GM19468 (cell line): ENCODE data around the gene ZNF8.
"Not testable (repeated sequence)": the region's sequence is repeated elsewhere in the genome, so short reads cannot be mapped to it uniquely, and the experiment has no call there.

Experiments used
- ATAC-seq: cut with Tn5 transposase; IDR thresholded peaks from one replicate; pipeline ENCODE4 v1.9.1; 2021; ENCODE audit warnings: mild to moderate bottlenecking, moderate library complexity, moderate number of reproducible peaks; ENCODE audit not compliant: unreplicated experiment; ENCODE audit errors: extremely low read depth

Gene ZNF8

GRCh38 chr19:58294743-58295374 lies 16.1 kb downstream of the ZNF8 start:
- ATAC-seq = no peak

GRCh38 chr19:58296104-58296503 lies 17.3 kb downstream of the ZNF8 start:
- ATAC-seq = no peak

DNA sequence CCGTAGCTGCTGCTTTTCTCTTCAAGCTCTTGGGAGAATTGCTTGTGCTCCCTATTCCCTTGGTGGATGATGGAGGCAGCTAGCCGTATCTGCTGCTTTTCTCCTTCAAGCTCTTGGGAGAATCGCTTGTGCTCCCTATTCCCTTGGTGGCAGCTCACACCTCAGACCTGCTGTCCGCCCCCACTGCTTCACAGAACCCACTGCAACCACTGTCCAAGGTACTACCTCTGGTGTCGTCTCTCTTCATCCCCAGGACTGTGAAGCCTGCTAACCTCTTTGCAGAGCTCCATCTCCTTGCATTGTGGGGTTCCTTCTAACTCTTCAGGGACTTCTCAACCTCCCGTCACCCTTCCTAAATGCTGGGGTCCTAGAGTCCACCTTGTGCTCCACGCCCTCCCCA lies 21.9 kb downstream of the ZNF8 start:
- no peak for ATAC-seq

- no peak for ATAC-seq
Observed at GRCh38 chr19:58304255-58304654, 25.5 kb downstream of the ZNF8 start.

DNA sequence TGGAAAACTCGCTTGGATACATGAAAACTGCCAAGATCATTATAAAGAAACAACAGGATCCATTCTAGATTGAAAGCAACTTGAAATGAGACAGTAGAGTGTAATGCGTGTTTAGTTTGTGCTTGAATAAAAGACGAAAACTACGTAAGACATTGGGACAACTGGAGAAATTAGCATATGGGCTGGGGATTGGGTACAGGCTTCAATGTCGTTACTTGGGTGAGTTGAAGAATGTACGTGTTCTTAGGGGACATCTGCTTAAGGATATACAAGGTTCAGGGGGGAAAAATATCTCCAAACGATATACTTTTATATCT lies 26.0 kb downstream of the ZNF8 start:
- ATAC-seq = no peak

- ATAC-seq = peak; percentile 91
Observed at GRCh38 chr19:58305065-58305931, 26.5 kb downstream of the ZNF8 start, which contains the start of gene ERVK3-1. ERVK3-1 (plus strand) TSS chr19:58305377; CDS start chr19:58312169, 6,792 bp downstream.

DNA sequence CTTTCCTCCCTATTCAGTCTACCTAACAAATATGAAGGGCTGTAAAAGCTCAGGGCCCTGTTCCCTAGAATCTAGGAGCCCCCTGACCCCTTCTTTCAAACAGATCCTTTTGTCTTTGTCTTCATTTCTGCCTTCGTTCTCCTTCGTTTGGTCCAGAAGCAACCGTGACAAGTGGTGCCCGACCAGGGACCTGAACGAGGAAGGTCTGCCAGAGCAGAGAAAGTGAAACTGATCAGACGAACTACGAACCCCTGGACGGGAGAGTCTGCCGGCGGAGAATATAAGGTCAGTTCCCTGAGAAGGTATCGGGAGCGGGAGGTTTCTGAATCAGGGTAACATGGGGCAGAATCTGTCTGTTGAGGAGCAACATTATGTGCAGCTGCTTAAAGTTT lies 27.2 kb downstream of the ZNF8 start:
- no peak for ATAC-seq

DNA sequence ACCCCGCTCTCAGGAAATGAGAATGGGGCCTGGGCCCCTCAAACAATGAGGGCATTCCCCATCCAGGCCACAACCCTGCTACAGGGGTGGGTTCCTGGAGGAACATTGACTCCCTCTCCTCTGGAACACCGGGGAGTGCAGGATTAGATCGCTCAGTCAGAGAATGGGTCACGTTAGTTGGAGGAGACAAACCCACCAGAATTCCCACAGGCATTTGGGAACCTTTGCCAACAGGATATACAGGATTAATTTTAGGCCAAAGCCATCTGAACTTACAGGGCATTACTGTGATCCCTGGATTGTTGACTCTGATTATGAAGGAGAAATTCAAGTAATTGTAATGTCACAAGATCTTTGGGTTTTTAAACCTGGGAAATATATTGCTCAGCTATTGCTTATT lies 29.0 kb downstream of the ZNF8 start:
- ATAC-seq = no peak

GRCh38 chr19:58310685-58311084 lies 31.9 kb downstream of the ZNF8 start:
- not testable (repeated sequence) for ATAC-seq

DNA sequence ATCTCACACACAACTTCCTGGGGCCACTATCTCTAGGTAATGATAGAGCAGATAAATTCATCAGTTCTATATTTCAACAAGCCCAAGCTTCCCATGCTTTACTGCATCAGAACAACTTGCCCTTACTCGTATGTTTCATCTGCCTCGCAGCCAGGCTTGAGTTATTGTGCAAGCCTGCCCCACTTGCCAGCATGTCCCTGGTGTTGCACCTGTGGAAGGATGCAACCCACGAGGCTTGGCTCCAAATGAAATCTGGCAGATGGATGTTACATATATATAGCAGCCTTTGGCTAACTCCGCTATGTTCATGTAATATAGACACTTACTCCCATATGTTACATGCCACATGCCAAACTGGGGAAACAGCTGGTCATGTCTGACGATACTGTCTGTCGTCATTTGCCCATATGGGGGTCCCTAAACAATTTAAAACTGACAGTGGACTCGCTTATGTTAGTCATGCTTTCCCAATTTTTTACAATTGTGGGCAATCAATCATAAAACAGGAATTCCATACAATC lies 32.6 kb downstream of the ZNF8 start:
- ATAC-seq = no peak

DNA sequence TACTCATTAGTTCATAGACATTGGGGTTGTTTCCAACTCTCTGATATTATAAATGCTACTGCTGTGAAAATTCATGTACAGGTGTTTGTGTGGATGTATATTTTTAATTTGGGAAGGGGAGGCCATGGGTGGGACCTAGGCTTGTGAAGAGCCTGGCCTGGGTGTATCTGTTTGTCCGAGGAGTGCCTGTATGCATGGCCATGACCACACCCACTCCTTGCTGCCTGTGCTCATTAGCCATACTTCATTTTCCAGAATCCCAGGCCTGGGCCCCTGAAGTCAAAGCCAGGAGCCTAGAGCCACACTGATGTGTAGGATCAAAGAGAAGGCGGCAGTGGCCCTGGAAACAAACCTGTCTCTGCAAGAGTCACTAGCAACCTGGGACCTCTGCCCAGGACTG lies 36.8 kb downstream of the ZNF8 start:
- no peak for ATAC-seq

GRCh38 chr19:58317476-58318072 lies 38.8 kb downstream of the ZNF8 start:
- ATAC-seq = no peak

DNA sequence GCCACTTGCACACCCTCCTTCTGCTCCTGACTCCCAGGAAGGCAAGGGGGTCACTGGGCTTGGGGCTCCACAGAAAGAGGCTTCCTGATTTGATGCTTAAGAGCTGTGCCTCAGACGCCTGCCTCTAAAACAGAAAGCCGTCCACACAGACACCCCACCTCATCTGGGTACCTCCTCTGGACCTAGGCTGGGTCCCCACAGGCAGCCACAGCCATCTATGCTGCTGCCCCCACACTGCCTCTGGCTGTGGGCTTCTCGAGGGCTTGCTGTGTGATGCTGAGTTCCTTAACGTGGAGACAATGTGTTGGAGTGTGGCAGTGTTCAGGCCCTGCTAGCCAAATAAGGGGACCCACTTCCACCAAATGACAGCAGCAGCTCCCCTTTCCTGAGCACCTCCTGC lies 39.5 kb downstream of the ZNF8 start:
- no peak for ATAC-seq

GRCh38 chr19:58319241-58319640 lies 40.5 kb downstream of the ZNF8 start:
- no peak for ATAC-seq

DNA sequence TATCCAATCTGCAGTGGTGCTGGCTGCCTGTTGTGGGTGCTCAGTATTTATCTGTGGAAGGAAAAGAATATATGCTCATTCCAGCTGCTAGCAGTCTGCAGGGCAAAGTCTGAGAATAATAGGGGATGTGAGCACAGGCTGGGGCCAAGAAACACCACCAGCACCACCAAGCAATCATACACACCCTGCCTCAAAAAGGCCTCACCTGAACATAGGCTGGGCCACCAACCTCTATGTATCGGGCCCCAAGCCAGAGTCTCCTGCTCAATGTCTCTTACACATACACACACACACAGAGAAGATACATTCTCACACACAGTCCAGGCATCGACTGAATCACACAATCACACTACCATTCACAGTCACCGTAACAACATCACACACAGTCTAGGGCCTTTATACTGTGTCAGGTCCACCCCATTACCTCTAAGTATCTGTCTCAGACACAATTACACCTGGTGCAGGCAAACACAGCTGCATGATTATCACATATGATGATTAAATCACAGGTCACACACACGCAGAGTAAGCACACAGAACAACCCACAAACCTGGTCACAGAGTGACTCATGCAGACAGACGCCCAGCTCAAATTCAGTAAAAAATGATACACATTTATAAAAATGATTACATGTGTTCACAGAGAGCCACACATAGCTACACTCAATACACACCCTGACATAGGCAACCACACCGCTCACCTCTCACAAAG lies 46.7 kb downstream of the ZNF8 start:
- no peak for ATAC-seq

DNA sequence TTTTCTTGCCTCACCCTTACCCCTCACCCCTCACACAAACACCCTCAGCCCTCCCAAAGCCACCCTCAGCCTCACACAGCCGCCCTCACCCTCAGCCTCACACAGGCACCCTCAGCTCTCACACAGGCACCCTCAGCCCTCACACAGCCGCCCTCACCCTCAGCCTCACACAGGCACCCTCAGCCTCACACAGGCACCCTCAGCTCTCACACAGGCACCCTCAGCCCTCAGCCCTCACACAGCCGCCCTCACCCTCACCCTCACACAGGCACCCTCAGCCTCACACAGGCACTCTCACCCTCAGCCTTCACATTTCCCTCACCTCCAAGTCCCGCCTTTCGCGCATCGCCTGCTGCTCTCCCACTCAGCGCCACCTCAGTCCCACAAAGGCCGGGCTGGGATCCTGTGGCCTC lies 47.8 kb downstream of the ZNF8 start:
- no peak for ATAC-seq

DNA sequence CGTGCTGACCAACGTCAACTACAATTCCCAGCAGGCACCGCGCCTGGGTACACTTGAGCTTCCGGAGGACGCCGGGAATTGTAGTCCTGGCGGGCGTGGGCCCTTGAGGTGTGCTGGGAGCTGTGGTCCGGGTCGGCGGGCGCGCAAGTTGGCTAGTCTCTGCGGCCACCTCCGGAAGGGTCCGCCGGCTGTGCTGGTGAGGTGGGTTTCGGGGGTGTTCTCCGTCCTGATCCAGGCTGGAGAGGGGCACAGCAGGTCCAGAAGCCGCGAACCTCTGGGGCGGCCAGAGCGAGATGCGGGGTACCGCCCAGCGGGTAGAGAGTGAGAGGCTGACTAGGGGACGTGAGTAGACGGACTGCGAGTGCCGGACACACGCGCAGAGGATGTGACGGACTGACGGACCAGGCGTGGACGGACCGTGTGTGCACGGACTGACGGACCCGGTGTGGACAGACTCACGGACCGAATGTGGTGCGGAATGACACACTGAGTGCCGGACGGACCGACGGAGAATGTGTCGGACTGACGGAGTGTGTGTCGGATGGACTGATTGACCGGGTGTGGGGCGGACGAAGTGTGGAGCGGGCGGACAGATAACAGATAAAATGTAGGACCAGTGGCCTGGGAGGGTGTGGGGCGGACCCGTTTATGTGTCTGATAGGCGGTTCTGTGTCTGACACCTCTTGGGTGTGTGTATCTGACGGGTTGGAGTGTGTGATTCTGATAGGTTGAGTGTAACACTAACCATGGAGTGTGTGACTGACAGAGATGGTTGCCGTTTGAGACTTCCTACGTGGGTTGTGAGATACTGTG lies 48.4 kb downstream of the ZNF8 start, which contains the start of gene ZSCAN22:
Gene ZSCAN22 (plus strand): TSS at position 81 of the 813 bp plus-strand sequence. CDS start 7,809 bp downstream, outside the sequence.
- peak; percentile 64 for ATAC-seq

DNA sequence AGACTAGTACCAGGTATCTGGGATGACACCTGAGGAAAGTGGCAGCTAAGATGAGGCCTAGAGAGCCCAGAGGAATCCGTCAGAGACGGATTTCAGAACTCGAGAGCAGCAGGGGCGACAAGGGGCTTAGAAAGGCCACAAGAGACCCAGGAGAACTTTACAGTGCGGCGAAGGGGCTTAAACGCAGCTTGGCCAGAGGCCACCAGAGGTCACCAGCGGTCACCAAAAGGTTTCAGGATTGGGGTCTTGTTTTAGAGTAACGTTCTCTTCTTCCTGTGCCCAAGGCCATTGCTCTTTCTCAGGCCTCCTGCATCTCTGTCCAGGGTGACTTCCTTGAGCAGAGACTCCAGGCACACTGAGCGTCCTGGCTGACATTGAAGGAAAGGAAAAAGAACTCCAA lies 50.2 kb downstream of the ZNF8 start:
- ATAC-seq = no peak

DNA sequence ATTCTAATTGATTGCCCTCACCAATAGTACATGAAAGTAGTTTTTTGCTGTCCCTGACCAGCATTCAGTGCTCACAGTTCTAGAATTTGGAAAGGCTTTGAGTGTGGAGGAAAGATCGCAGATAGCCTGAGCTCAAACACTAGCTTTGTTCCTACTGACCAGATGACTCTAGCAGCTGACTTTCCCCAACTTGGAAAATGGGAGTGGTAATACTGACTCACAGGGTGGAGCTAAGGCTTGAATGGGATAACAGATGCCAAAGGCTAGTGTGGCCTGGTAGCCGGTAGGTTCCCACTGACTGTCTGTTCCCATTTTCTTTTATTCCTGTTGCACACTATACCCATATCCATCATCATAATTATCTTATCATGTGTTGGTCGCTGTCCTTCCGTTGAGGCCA lies 51.7 kb downstream of the ZNF8 start:
- ATAC-seq = no peak

- ATAC-seq = no peak
Observed at GRCh38 chr19:58332697-58333096, 53.9 kb downstream of the ZNF8 start.
